ENCODE results near the gene LMLN.

GRCh38 chr3:197940745-197941384, 19.2 kb upstream of the LMLN start:
- TF ChIP-seq EZH2 (IDR thresholded peaks at IDR 0.05; ENCODE audit: insufficient read depth, poor library complexity, severe bottlenecking) (no peak), EZH2phosphoT487 (IDR thresholded peaks at IDR 0.05; ENCODE audit: insufficient read depth, low read depth) (no peak)
